SU-DHL-6 (cell line): ENCODE measurements around the gene HCAR3.
"Not testable (repeated sequence)": the region's sequence is repeated elsewhere in the genome, so short reads cannot be mapped to it uniquely, and the experiment has no call there.

Experiments used
- CTCF ChIP-seq: fragments of 200-600 bp; sonication (generic); IDR thresholded peaks from one replicate; pipeline ENCODE4 v1.5.1; 2017; ENCODE audit warnings: antibody characterized with exemption, mild to moderate bottlenecking, low read length, moderate library complexity; ENCODE audit not compliant: insufficient read depth, poor library complexity, severe bottlenecking
- EZH2phosphoT487 ChIP-seq: fragments of 200-600 bp; sonication (generic), shearing (Covaris generic); conservative IDR thresholded peaks from 2 replicates; pipeline ENCODE4 v1.6.1; 2018; ENCODE audit warnings: mild to moderate bottlenecking, antibody characterized with exemption, low read length, moderate library complexity, mixed read lengths

GRCh38 chr12:122711266-122711665, 5.3 kb downstream of the HCAR3 start:
- not testable (repeated sequence) for TF ChIP-seq CTCF, EZH2phosphoT487
